K562 (cell line): Measurements from ENCODE around the gene DPH5. TPM values are rescaled to one million over a fixed set of nuclear protein-coding genes. Genes with fewer than 3 reads are reported as not detected.

Experiments
- C11orf30 ChIP-seq: fragments of 450-650 bp; IDR thresholded peaks from 2 replicates; pipeline ENCODE4 v1.6.1; 2016; ENCODE audit warnings: low read depth, mild to moderate bottlenecking
- CREM ChIP-seq: IDR thresholded peaks from 2 replicates; pipeline ENCODE4 v1.6.1; 2014; ENCODE audit warnings: antibody characterized with exemption, low read depth
- HDAC8 ChIP-seq: fragments of 450-650 bp; IDR thresholded peaks from 2 replicates; pipeline ENCODE4 v1.6.1; 2016; ENCODE audit warnings: mild to moderate bottlenecking, missing genetic modification characterization, moderate library complexity, missing compliant biosample characterization
- MIER1 ChIP-seq: fragments of 450-650 bp; IDR thresholded peaks from 2 replicates; pipeline ENCODE4 v1.6.1; 2016; ENCODE audit warnings: antibody characterized with exemption, mild to moderate bottlenecking, low read depth
- POLR2G ChIP-seq: fragments of 200-400 bp; formaldehyde crosslinking; IDR thresholded peaks from 2 replicates; pipeline ENCODE4 v1.6.1; 2017; ENCODE audit warnings: low read depth, mild to moderate bottlenecking, antibody characterized with exemption, low read length, moderate library complexity
- PPARD ChIP-seq: fragments of 250-450 bp; sonication (Bioruptor Pico); IDR thresholded peaks from 2 replicates; pipeline ENCODE4 v1.8.0; 2022; ENCODE audit warnings: inconsistent platforms, mild to moderate bottlenecking, moderate library complexity
- PYGO2 ChIP-seq: fragments of 450-650 bp; IDR thresholded peaks from 2 replicates; pipeline ENCODE4 v1.6.1; 2016; ENCODE audit warnings: mild to moderate bottlenecking, missing genetic modification characterization, moderate library complexity, missing compliant biosample characterization
- RBBP5 ChIP-seq: fragments of 200-600 bp; sonication (generic); IDR thresholded peaks from 2 replicates; pipeline ENCODE4 v1.6.1; 2012; ENCODE audit warnings: borderline replicate concordance, mild to moderate bottlenecking, low read length, control low read depth, inconsistent platforms; ENCODE audit not compliant: insufficient read depth, poor library complexity, severe bottlenecking
- SRF ChIP-seq, 2 experiments: fragments of 250-450, 450-650 bp in 1 of 2; sonication (Bioruptor Pico) in 1 of 2; sonication (generic) in 1 of 2; formaldehyde crosslinking; IDR thresholded peaks; 2 replicates each; pipeline versions ENCODE4 v1.5.0 to v1.5.1; 2020 to 2022; ENCODE audit warnings: mild to moderate bottlenecking in 1 of 2, missing genetic modification reagents in 1 of 2
- YY1 ChIP-seq, 3 experiments: IDR thresholded peaks; 2 replicates each; pipeline ENCODE4 v1.6.1; 2011; ENCODE audit warnings: low read length in 2 of 3, mild to moderate bottlenecking in 2 of 3, moderate library complexity in 2 of 3, borderline replicate concordance in 1 of 3, control low read depth in 1 of 3, low read depth in 1 of 3; ENCODE audit not compliant: insufficient read depth in 3 of 3, insufficient replicate concordance in 2 of 3, control insufficient read depth in 1 of 3, insufficient read length in 1 of 3; ENCODE audit errors: extremely low read depth in 1 of 3
- ZBTB7A ChIP-seq: IDR thresholded peaks from 2 replicates; pipeline ENCODE4 v1.6.1; 2011; ENCODE audit warnings: low read depth, mild to moderate bottlenecking, low read length, moderate library complexity, borderline replicate concordance; ENCODE audit not compliant: control insufficient read depth
- ZNF347 ChIP-seq: fragments of 450-650 bp; formaldehyde crosslinking; IDR thresholded peaks from 2 replicates; pipeline ENCODE4 v1.4.0; 2020; ENCODE audit warnings: low read depth, mild to moderate bottlenecking, moderate library complexity
- ZNF699 ChIP-seq: fragments of 250-450 bp; sonication (Bioruptor Pico); IDR thresholded peaks from 2 replicates; pipeline ENCODE4 v1.8.0; 2021; ENCODE audit warnings: mild to moderate bottlenecking, moderate library complexity; ENCODE audit not compliant: insufficient replicate concordance
- ZNF75A ChIP-seq: fragments of 450-650 bp; formaldehyde crosslinking; IDR thresholded peaks from 2 replicates; pipeline ENCODE4 v1.4.0; 2020; ENCODE audit warnings: mild to moderate bottlenecking
- polyA plus RNA-seq, 8 experiments: library from polyadenylated mRNA; depleted of rRNA in 4 of 8; stranded (reverse) in 5 of 8; unstranded in 3 of 8; fragments of >200 nt; fragmentation: Nextera tagmentation in 2 of 8; fragmentation: Illumina TruSeq in 1 of 8; extraction: Ambion mirVana in 2 of 8; extraction: Trizol in 1 of 8; gene quantifications; 2 replicates each; pipeline versions ENCODE4 v1.2.1 to v1.2.3, GENCODE V29; 2011 to 2014; ENCODE audit warnings: inconsistent platforms in 1 of 8, missing spikeins in 1 of 8
- total RNA-seq, 7 experiments: library from RNA; depleted of rRNA in 6 of 7; stranded (reverse); fragments of >200 nt in 6 of 7; fragmentation: Illumina TruSeq in 2 of 7; extraction: Trizol in 2 of 7; gene quantifications; 2 replicates each; pipeline versions ENCODE4 v1.2.1 to v1.2.3, GENCODE V29; 2011 to 2021; ENCODE audit warnings: low replicate concordance in 1 of 7
- TF ChIP-seq, protein P1 (sequence below): fragments of 250-450 bp; sonication (Bioruptor Pico); IDR thresholded peaks from 2 replicates; pipeline ENCODE4 v1.9.0; 2021; ENCODE audit warnings: mild to moderate bottlenecking, inconsistent platforms
- TF ChIP-seq, protein P2 (sequence below), 2 experiments: IDR thresholded peaks; 2 replicates each; pipeline ENCODE4 v1.6.1; 2011; ENCODE audit warnings: borderline replicate concordance in 1 of 2, control low read depth in 1 of 2, low read depth in 1 of 2, low read length in 1 of 2, mild to moderate bottlenecking in 1 of 2, mixed read lengths in 1 of 2, moderate library complexity in 1 of 2; ENCODE audit not compliant: insufficient read depth in 1 of 2, insufficient read length in 1 of 2, poor library complexity in 1 of 2, severe bottlenecking in 1 of 2; ENCODE audit errors: extremely low read depth in 1 of 2
- TF ChIP-seq, protein P3 (sequence below), 2 experiments: fragments of 250-450 bp in 1 of 2; fragments of 450-650 bp in 1 of 2; sonication (Bioruptor Pico) in 1 of 2; IDR thresholded peaks; 2 replicates each; pipeline versions ENCODE4 v1.6.1 to v1.8.0; 2016 to 2021; ENCODE audit warnings: mild to moderate bottlenecking in 2 of 2, moderate library complexity in 2 of 2, missing compliant biosample characterization in 1 of 2, missing genetic modification characterization in 1 of 2
- TF ChIP-seq, protein P4 (sequence below), 2 experiments: fragments of 450-650 bp; IDR thresholded peaks; 2 replicates each; pipeline ENCODE4 v1.6.1; 2016

Gene DPH5
- total and polyA plus RNA-seq, 9 of the 15 experiments (the other 6 are each of a cell fraction or from before 2014, with no cell fraction given): 37.6 to 159 (median 89.7) TPM

DNA sequence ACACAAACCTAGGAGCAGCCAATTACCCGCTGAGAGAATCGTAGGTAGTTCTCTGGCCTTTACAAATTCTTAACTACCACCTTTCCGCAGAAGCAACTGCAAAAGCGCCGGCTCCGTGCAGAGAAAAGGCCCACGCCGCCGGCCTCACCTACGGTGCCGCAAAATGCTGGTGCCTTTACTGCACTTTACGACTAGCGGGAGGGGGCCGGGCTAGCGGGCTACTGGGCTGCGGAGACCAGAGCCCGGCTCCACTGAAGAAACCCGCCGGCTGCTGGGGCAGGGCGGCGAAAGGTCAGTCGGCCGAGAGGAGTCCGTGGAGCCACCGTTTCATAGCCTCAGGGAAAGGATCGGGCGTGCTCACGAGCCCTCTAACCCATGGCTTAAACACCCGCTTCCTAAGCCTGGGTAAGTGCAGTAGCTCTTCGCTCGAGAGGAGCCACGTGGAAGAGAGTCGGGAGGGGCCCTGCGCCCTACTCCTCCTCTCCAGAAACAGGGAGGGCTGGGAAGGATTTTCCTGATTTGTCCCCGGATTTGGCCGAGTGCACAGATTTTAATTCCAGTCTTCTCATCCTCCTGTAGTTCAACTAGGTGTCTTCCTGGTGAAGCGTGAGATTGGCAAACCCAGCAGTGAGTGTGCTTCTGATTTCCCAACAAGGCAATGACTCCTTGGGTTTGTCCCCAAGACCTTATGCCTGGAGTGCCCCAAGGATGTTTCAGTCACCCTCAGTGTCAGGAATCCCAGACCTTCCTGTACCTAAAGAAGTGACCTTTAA, at the start of gene DPH5 (continued):
- TF ChIP-seq, protein P1, sequence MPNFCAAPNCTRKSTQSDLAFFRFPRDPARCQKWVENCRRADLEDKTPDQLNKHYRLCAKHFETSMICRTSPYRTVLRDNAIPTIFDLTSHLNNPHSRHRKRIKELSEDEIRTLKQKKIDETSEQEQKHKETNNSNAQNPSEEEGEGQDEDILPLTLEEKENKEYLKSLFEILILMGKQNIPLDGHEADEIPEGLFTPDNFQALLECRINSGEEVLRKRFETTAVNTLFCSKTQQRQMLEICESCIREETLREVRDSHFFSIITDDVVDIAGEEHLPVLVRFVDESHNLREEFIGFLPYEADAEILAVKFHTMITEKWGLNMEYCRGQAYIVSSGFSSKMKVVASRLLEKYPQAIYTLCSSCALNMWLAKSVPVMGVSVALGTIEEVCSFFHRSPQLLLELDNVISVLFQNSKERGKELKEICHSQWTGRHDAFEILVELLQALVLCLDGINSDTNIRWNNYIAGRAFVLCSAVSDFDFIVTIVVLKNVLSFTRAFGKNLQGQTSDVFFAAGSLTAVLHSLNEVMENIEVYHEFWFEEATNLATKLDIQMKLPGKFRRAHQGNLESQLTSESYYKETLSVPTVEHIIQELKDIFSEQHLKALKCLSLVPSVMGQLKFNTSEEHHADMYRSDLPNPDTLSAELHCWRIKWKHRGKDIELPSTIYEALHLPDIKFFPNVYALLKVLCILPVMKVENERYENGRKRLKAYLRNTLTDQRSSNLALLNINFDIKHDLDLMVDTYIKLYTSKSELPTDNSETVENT: peak; percentile 80
- no peak for TF ChIP-seq ZNF699 (CRISPR knock-in tag)
- TF ChIP-seq, protein P2, sequence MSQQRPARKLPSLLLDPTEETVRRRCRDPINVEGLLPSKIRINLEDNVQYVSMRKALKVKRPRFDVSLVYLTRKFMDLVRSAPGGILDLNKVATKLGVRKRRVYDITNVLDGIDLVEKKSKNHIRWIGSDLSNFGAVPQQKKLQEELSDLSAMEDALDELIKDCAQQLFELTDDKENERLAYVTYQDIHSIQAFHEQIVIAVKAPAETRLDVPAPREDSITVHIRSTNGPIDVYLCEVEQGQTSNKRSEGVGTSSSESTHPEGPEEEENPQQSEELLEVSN (IDR thresholded peaks at IDR 0.05; ENCODE audit: borderline replicate concordance in 1 of 2, extremely low read depth in 1 of 2, insufficient read depth in 1 of 2, insufficient read length in 1 of 2, low read depth in 1 of 2, low read length in 1 of 2, poor library complexity in 1 of 2, severe bottlenecking in 1 of 2): peak; percentile 60 to 75
- TF ChIP-seq CREM: peak; percentile 65
- TF ChIP-seq, protein P3, sequence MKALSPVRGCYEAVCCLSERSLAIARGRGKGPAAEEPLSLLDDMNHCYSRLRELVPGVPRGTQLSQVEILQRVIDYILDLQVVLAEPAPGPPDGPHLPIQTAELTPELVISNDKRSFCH (CRISPR knock-in tag; IDR thresholded peaks at IDR 0.05): no peak
- TF ChIP-seq, protein P3 (tag; IDR thresholded peaks at IDR 0.05): peak; percentile 92
- peak; percentile 29; the same call in 1 of the 2 replicates for TF ChIP-seq MIER1
- no peak for TF ChIP-seq PYGO2 (tag)
- TF ChIP-seq PPARD: no peak
- peak; percentile 93 for TF ChIP-seq RBBP5
- peak in 1 of 2 experiments; percentile 32; a peak in 1 of 4 replicates for TF ChIP-seq SRF (CRISPR knock-in tag; IDR thresholded peaks at IDR 0.05)
- TF ChIP-seq C11orf30: peak; percentile 45
- TF ChIP-seq, protein P4, sequence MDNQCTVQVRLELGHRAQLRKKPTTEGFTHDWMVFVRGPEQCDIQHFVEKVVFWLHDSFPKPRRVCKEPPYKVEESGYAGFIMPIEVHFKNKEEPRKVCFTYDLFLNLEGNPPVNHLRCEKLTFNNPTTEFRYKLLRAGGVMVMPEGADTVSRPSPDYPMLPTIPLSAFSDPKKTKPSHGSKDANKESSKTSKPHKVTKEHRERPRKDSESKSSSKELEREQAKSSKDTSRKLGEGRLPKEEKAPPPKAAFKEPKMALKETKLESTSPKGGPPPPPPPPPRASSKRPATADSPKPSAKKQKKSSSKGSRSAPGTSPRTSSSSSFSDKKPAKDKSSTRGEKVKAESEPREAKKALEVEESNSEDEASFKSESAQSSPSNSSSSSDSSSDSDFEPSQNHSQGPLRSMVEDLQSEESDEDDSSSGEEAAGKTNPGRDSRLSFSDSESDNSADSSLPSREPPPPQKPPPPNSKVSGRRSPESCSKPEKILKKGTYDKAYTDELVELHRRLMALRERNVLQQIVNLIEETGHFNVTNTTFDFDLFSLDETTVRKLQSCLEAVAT (IDR thresholded peaks at IDR 0.05): peak; percentile 21 to 47; a peak in 2 of 4 replicates
- TF ChIP-seq ZNF75A (CRISPR knock-in tag): no peak
- TF ChIP-seq POLR2G: peak; percentile 97
- 0 out of 2 replicates have a peak, but pooled peaks have one; percentile 39 for TF ChIP-seq HDAC8 (tag)
- peak in 1 of 3 experiments; percentile 59 for TF ChIP-seq YY1 (IDR thresholded peaks at IDR 0.05; ENCODE audit: borderline replicate concordance in 1 of 3, control insufficient read depth in 1 of 3, extremely low read depth in 1 of 3, insufficient read depth in 3 of 3, insufficient read length in 1 of 3, insufficient replicate concordance in 2 of 3, low read depth in 1 of 3, low read length in 2 of 3)
- 0 out of 2 replicates have a peak, but pooled peaks have one; percentile 20 for TF ChIP-seq ZBTB7A
- no peak for TF ChIP-seq ZNF347 (CRISPR knock-in tag)
